Esophagus squamous epithelium (tissue), 5 donors: Measurements from ENCODE around the gene SIRPG. TPM values are rescaled to one million over a fixed set of nuclear protein-coding genes. Genes with fewer than 3 reads are reported as not detected.

ENCODE experiments used
- DNase-seq: peaks from one replicate; lab custom pipeline; 2025; lab: John Stamatoyannopoulos, UW
- H3K27ac ChIP-seq, 4 donors: fragments of 200-600 bp; sonication (generic); one replicate each; pipeline ENCODE4 v1.5.1; 2016 to 2019; ENCODE audit warnings: mild to moderate bottlenecking in 1 of 4
- H3K27me3 ChIP-seq, 4 donors: fragments of 200-600 bp; sonication (generic); 1 replicate in 3 of 4; 2 replicates in 1 of 4; pipeline versions ENCODE4 v1.5.1 to v1.6.0; 2017 to 2021; ENCODE audit warnings: antibody characterized with exemption in 1 of 4
- H3K36me3 ChIP-seq, 3 donors: fragments of 200-600 bp; sonication (generic); one replicate each; pipeline ENCODE4 v1.5.1; 2016 to 2019
- H3K4me1 ChIP-seq, 3 donors: fragments of 200-600 bp; sonication (generic); one replicate each; pipeline ENCODE4 v1.5.1; 2017 to 2019
- H3K4me3 ChIP-seq, 4 donors: fragments of 200-600 bp; sonication (generic); 1 replicate in 3 of 4; 2 replicates in 1 of 4; pipeline ENCODE4 v1.5.1; 2016 to 2019; ENCODE audit warnings: mild to moderate bottlenecking in 2 of 4, moderate library complexity in 1 of 4
- H3K9me3 ChIP-seq, 3 donors: fragments of 200-600 bp; sonication (generic); one replicate each; pipeline ENCODE4 v1.5.1; 2016 to 2019
- POLR2A ChIP-seq, 4 donors: fragments of 450-650 bp; IDR thresholded peaks; one replicate each; pipeline ENCODE4 v1.6.1; 2017; ENCODE audit warnings: antibody characterized with exemption in 4 of 4, mild to moderate bottlenecking in 4 of 4, moderate library complexity in 3 of 4
- WGBS, 2 donors: methylation state at CpG; one replicate each; pipeline ENCODE4 v1.1.5; 2018; 5-methylcytosine and 5-hydroxymethylcytosine counted together
- intact Hi-C: fragments of 100-400 bp; cut with DNase I; formaldehyde crosslinking; loops from one replicate; pipeline ENCODE4 v1.15.0; 2022
- total RNA-seq, 4 donors: library from RNA; depleted of rRNA; stranded (reverse); fragments of >200 nt; gene quantifications; one replicate each; pipeline ENCODE4 v1.1.0, GENCODE V29; 2016
- TF ChIP-seq, protein P1 (sequence below), 6 experiments: fragments of 450-650 bp in 4 of 6; fragments of 200-600 bp in 2 of 6; sonication (generic) in 2 of 6; IDR thresholded peaks; one replicate each; pipeline ENCODE4 v1.5.1; 2016 to 2019; ENCODE audit warnings: antibody characterized with exemption in 6 of 6, mild to moderate bottlenecking in 4 of 6, moderate library complexity in 4 of 6
- donor health status: DM: yes; HTN: yes; CAD: no.

SIRPG gene
- total RNA-seq, 4 donors from 2014 or later: 1.1 to 1.7 (median 1.5) TPM; not detected in 1

DNA sequence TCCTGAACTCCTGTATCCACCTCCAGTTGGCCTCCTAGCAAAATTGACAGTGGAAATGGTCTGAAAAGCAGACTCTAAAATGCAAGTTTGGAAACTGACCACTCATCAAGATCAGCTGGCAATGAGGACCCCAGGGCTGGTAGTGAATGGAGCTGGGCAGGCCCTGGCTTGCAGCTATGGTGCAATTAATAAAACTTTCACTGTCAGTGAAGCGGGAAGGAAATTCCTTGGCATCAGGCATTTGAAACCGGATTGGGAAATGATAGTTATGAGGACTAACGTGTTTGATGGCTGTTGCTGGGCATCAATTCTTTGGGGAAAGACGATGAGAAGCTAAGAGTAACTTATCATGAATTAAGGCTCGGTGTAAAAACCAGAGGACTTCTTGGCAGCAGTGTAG lies 56.8 kb downstream of the SIRPG start:
- intact Hi-C loops: no loop called here

DNA sequence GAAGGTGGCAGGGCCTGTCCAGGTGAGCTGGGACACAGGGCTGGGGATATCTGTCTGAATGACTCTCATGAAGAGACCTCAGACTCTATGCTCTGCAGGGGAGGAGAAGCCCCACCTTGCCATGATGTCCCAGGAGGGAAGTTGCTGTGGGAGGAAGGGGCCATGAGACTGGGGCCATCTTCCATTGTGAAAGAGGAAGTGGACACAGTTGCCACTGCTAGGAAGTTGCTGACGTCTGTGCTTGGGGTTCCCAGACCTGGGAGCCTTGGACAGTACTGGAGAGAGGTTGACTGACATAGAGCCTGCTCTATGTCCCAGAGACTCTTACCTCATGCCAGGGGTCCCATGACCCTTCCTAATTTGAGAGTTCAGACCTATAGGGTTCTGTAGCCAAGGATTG lies 62.2 kb downstream of the SIRPG start:
- no peak overlapping the region for H3K4me3 ChIP-seq
- H3K4me1 ChIP-seq: no peaks in the 10 kb centered on the region
- no peaks in the 10 kb centered on the region for H3K9me3 ChIP-seq
- H3K36me3 ChIP-seq: no peaks in the 10 kb centered on the region
- no peak for DNase-seq
- no peak overlapping the region for H3K27ac ChIP-seq
- intact Hi-C loops: no loop called here
- TF ChIP-seq, protein P1, sequence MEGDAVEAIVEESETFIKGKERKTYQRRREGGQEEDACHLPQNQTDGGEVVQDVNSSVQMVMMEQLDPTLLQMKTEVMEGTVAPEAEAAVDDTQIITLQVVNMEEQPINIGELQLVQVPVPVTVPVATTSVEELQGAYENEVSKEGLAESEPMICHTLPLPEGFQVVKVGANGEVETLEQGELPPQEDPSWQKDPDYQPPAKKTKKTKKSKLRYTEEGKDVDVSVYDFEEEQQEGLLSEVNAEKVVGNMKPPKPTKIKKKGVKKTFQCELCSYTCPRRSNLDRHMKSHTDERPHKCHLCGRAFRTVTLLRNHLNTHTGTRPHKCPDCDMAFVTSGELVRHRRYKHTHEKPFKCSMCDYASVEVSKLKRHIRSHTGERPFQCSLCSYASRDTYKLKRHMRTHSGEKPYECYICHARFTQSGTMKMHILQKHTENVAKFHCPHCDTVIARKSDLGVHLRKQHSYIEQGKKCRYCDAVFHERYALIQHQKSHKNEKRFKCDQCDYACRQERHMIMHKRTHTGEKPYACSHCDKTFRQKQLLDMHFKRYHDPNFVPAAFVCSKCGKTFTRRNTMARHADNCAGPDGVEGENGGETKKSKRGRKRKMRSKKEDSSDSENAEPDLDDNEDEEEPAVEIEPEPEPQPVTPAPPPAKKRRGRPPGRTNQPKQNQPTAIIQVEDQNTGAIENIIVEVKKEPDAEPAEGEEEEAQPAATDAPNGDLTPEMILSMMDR (IDR thresholded peaks at IDR 0.05): no peak
- TF ChIP-seq POLR2A (IDR thresholded peaks at IDR 0.05): no peak
- no CpG with 5 or more reads among the region's 1 CpG for WGBS, 2 donors
- no peaks in the 10 kb centered on the region for H3K27me3 ChIP-seq

More for the DNA sequence above, 56.8 kb downstream of the SIRPG start:
- no peak for DNase-seq
- TF ChIP-seq, protein P1 (IDR thresholded peaks at IDR 0.05): no peak
- no peak for TF ChIP-seq POLR2A (IDR thresholded peaks at IDR 0.05)
- Histone ChIP-seq H3K4me1 (no peaks in the 10 kb centered on the region), H3K27me3 (no peaks in the 10 kb centered on the region), H3K27ac (no peak overlapping the region), H3K4me3 (no peak overlapping the region), H3K36me3 (no peaks in the 10 kb centered on the region), H3K9me3 (no peaks in the 10 kb centered on the region)
- 29% methylated on average over 5 of the region's 5 CpGs; no CpG with 5 or more reads in 1 of the 2 donors for WGBS, 2 donors

DNA sequence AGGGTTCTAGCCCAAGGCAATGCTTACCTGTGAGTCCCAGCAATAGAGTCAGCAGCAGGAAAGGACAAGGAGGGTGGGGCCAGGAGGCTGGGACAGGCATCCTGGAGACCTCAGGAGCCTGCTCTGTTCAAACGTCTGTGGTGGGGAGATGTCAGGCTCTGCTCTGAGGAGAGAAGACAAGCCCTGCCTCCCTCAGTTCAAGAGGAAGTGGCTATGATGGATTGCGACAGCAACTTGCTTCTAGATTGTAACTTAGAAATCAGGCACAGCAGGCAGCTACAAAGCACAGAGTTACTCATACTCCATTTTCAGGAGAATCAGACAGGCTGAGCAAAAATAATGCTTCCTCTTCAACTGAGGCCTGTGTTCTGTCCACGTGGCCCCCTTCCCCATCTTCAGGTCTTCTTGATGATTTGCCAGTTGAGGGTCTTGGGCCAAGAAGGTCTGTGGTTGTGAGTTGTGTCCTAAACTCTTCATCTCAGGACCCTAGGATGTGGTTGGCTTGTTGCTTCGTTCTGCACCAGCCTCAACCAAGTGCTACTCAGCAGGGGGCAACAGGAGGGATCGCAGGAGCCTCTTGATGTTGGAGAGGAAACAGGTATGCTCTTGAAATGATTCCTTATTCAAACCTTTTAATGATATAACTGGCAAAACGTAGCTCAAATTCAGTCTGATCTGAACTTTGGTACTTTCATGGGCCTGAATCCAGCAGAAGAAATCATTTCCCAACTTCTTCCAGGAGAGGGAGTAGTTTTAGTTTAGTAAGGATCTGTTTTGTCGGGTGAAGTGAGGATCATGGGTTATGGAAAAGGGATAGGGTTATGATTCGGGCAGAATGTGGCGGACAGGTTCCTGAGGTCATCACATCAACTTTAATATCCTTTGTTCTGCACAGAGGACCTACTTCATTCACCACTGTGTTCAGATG lies 68.8 kb downstream of the SIRPG start:
- TF ChIP-seq POLR2A (IDR thresholded peaks at IDR 0.05): no peak
- TF ChIP-seq, protein P1 (IDR thresholded peaks at IDR 0.05): no peak
- Histone ChIP-seq H3K9me3 (no peaks in the 10 kb centered on the region), H3K4me3 (no peak overlapping the region), H3K27ac (peak overlapping the region in 1 of 4 donors; percentile 55), H3K36me3 (no peaks in the 10 kb centered on the region), H3K4me1 (no peaks in the 10 kb centered on the region), H3K27me3 (no peaks in the 10 kb centered on the region)
- 51% methylated on average over 5 of the region's 9 CpGs; no CpG with 5 or more reads in 1 of the 2 donors for WGBS, 2 donors
- intact Hi-C loops: no loop called here
- no peak for DNase-seq

DNA sequence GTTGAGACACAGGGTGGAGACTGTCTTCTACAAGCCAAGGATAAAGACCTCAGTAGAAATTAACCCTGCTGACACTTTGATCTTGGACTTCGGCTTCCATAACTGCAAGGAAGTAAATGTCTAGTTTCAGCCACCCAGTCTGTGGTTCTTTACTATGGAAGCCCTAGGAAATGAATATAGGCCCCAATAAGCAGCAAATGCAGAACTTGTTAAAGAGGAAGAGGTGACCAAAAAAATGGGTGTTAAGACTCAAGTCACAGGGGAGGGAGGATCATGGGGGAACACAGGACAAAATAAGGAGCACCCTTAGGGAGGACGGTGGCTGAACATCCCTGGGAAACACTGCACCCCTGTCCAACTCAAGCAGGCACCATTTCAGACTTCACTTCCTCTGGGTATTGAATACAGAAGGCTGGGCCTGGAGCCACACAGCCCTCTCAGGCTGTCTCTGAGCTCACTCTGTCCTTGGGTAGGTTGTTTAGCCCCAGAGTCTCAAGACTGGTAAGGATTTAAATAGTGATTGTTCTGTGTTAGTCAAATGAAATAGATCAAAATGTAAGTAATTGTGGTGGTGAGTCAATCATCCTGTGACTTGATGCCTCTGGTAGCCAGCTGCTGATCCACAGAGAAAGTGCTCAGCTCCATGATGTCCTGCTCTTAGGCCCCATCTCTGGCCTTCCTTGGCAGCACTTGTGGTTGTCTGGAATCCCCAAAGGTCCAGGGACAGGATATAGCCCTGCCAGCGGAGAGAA lies 69.6 kb downstream of the SIRPG start:
- no peak for DNase-seq
- Histone ChIP-seq H3K4me3 (no peak overlapping the region), H3K27ac (peak overlapping the region in 1 of 4 donors; percentile 55), H3K4me1 (no peaks in the 10 kb centered on the region), H3K36me3 (no peaks in the 10 kb centered on the region), H3K27me3 (no peaks in the 10 kb centered on the region), H3K9me3 (no peaks in the 10 kb centered on the region)
- intact Hi-C loops: no loop called here
- WGBS, 2 donors: 84% methylated on average over 2 of the region's 3 CpGs; no CpG with 5 or more reads in 1 of the 2 donors
- no peak for TF ChIP-seq POLR2A (IDR thresholded peaks at IDR 0.05)
- TF ChIP-seq, protein P1 (IDR thresholded peaks at IDR 0.05): no peak
